ES-I3 (cell line): ENCODE data around the gene LRRC30.
"Not testable (repeated sequence)": the region's sequence is repeated elsewhere in the genome, so short reads cannot be mapped to it uniquely, and the experiment has no call there.

Source experiments
- H3K36me3 ChIP-seq: 2 replicates; pipeline ENCODE4 v1.6.1; 2013; ENCODE audit warnings: mild to moderate bottlenecking, low read length, control low read depth, moderate library complexity; ENCODE audit not compliant: insufficient read depth
- H3K4me1 ChIP-seq: 2 replicates; pipeline ENCODE4 v1.6.1; 2013; ENCODE audit warnings: mild to moderate bottlenecking, control low read depth, low read length; ENCODE audit not compliant: insufficient read depth
- H3K9ac ChIP-seq: 2 replicates; pipeline ENCODE4 v1.6.1; 2013; ENCODE audit warnings: low read depth, mild to moderate bottlenecking, low read length, moderate library complexity
- H3K9me3 ChIP-seq: 2 replicates; pipeline ENCODE4 v1.6.1; 2013; ENCODE audit warnings: mild to moderate bottlenecking, low read length, moderate library complexity; ENCODE audit not compliant: control insufficient read depth, insufficient read depth

Gene LRRC30

DNA sequence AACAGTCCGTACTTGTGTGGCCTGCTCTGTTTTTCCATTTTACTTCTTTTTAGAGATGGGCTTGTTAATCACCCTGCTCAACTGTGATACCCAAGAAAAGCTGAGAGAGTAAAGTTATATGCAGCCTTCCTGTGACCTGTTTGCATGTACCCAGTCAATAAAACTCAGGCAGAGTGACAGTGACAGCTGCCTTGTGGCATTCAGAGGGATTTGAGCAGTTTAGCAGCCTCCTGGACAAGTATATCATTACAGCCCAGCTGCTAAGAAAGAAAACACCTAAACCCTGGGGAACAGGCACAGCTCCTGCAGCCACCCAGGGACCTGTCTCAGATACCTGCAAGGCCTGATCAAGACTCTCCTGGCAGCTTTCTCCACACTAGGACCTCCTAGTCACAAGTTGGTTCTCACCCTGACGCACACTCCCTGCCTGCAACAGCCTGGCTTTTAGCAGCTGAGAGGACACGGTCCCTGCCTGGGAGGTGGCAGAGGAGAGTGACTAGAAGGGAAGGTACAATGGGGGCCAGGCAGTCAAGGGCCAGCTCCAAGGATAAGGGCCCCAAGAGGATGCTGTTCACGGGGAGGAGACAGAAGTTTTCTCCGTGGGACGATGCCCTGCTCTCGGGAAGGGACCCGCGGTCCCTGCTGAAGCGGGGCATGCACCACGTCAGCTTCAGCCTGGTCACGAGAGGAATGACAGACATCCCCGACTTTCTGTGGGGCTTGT, at the start of gene LRRC30:
Gene LRRC30 (plus strand): TSS at position 464 of the 724 bp plus-strand sequence. CDS start 50 bp downstream, at position 514.
- no peaks in the 10 kb centered on the region for H3K36me3 ChIP-seq
- H3K9ac ChIP-seq = no peak within 1 kb of the TSS

DNA sequence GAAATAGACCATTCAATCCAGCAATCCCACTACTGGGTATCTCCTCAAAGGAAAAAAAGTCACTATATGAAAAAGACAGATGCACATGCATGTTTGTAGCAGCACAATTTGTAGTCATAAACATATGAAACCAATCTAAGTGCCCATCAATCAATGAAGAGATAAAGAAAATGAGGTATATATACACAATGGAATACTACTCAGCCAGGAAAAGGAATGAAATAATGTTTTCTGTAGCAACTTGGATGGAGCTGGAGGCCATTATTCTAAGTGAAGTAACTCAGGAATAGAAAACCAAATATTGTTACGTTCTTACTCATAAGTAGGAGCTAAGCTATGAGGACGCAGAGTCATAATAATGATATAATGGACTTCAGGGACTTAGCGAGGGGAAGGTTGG, 45.2 kb upstream of the LRRC30 start:
- Histone ChIP-seq H3K9ac (no peak overlapping the region), H3K4me1 (no peaks in the 10 kb centered on the region), H3K9me3 (no peaks in the 10 kb centered on the region), H3K36me3 (no peaks in the 10 kb centered on the region)

More for the DNA sequence above, at the start of gene LRRC30:
- Histone ChIP-seq H3K4me1 (no peaks in the 10 kb centered on the region), H3K9me3 (no peaks in the 10 kb centered on the region)

DNA sequence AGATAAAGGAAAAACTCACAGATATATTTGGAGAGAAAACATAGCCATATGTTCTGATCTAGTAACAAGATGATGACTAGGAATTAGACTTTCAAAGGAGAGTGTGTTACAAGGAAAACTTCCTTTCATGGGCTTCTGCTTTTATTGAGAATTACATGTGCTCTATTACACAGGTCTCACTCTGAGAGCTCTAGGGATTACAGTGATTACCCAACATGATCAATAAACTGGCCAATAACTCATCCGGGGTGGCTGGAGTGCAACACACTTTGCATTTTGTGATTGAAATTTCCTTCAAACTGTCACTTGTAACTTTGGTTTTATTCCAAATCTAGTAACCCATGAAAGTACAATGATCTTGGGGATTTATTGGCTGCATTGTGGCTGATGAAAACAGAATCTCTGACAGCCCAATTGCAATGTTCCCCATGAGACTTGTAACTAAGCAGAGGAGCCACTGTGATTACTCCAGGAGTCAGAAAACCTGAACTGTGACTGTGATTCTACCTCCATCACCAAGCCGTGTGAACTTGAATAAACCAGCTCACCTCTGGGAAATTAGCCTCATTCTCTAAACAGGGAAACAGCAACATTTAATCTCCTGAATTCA, 40.2 kb upstream of the LRRC30 start:
- H3K36me3 ChIP-seq = no peaks in the 10 kb centered on the region
- no peaks in the 10 kb centered on the region for H3K4me1 ChIP-seq
- H3K9me3 ChIP-seq = no peaks in the 10 kb centered on the region
- no peak overlapping the region for H3K9ac ChIP-seq

- Histone ChIP-seq H3K36me3 (no peaks in the 10 kb centered on the region), H3K4me1 (no peaks in the 10 kb centered on the region), H3K9ac (no peak overlapping the region), H3K9me3 (no peaks in the 10 kb centered on the region)
Measured at GRCh38 chr18:7191736-7192135, 39.2 kb upstream of the LRRC30 start.

DNA sequence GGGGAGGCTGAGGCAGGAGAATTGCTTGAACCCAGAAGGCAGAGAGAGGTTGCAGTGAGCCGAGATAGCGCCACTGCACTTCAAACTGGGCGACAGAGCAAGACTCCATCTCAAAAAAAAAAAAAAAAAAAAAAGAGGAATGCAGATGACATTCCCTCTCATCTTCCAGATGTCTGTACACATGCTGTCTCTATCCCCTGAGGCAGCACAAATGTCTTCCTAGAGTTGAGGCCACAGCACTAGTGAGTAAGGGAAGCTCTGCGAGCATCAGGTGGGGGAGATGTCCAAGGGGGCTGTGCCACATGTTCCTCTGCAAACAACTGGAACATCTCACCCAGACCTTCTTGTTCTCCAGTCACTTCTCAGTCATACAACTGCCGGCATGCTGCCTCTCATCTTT, 35.6 kb upstream of the LRRC30 start:
- Histone ChIP-seq H3K9me3 (no peaks in the 10 kb centered on the region), H3K4me1 (no peaks in the 10 kb centered on the region), H3K36me3 (no peaks in the 10 kb centered on the region), H3K9ac (no peak overlapping the region)

DNA sequence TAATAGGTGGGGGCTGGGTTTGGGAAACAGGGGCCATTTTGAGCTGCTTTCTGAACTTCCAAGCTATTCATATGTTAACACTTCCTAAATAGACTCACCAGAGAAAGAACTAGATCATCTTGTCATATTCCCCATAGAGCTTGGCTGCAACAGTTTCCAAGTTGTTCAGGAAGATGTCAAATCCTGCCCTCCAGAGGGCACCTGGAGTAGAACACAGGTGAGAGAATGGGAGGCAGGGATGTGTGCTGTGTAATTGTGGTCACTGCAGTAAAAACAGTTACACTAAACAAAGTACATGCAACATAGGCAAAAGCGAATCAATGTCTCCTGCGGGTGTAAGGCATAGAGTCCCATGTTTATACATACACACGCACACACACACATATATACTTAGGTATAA, 34.5 kb upstream of the LRRC30 start:
- H3K36me3 ChIP-seq = no peaks in the 10 kb centered on the region
- H3K9ac ChIP-seq = no peak overlapping the region
- no peaks in the 10 kb centered on the region for H3K9me3 ChIP-seq
- H3K4me1 ChIP-seq = no peaks in the 10 kb centered on the region

DNA sequence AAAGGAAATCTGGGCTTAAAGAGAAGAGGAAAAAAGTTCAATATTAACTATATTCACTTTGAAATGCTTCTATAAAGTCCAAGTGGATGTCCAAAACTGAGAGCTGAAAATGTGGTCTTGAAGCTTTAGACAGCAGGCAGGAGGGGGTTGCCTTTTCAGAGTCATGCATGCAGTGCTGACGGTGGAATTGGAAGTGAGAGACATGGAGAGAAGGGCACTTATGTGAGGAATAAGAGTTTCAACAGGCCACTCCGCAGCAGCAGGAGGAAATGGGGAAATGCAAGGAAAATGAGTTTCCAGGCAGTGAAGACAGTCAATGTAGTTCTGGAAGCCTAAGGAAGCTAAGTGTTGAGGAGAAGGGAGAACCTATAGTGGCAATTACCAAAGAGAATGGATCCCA, 33.0 kb upstream of the LRRC30 start:
- Histone ChIP-seq H3K36me3 (no peaks in the 10 kb centered on the region), H3K9ac (no peak overlapping the region), H3K4me1 (no peaks in the 10 kb centered on the region), H3K9me3 (no peaks in the 10 kb centered on the region)

DNA sequence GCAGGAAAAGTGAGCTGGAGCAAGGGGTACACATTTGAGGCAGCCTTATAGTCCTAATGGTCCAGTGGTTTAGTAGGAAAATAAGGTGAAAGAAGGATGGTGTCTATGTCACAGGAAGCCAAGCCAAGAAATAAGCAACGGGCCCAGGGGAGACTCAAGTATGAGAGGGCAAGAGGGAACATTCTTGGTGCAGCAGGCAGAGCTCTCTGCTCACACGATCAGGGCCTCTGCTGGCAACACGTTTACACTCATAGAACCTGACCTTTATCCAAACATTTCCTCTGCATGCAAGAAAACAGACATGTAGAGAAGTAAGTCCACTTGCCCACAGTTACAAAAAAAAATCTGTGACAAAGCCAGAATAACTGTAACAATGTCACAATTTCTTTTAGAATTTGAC, 32.6 kb upstream of the LRRC30 start:
- no peak overlapping the region for H3K9ac ChIP-seq
- no peaks in the 10 kb centered on the region for H3K4me1 ChIP-seq
- H3K9me3 ChIP-seq = no peaks in the 10 kb centered on the region
- H3K36me3 ChIP-seq = no peaks in the 10 kb centered on the region

DNA sequence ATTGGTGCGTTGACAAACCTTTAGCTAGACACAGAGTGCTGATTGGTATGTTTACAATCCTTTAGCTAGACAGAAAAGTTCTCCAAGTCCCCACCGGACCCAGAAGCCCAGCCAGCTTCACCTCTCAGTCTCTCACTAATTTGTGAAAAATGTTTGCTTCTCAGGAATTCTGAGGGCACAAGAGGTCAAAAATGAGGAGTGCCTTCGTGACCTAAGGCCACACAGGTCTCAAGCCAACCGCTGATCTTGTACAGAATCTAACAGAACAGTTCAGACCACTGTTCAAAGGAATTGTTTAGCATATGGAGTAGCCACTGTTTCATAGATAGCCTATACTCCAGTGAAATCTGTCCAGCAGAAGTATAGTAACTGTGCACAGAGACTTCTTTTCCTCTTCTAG, 29.8 kb upstream of the LRRC30 start:
- Histone ChIP-seq H3K9ac (no peak overlapping the region), H3K4me1 (no peaks in the 10 kb centered on the region), H3K9me3 (no peaks in the 10 kb centered on the region), H3K36me3 (no peaks in the 10 kb centered on the region)

GRCh38 chr18:7202169-7202568, 28.7 kb upstream of the LRRC30 start:
- no peak overlapping the region for H3K9ac ChIP-seq
- 0 out of 2 replicates have a peak, but pooled peaks cover under 1% of the 10 kb centered on the region for H3K4me1 ChIP-seq

GRCh38 chr18:7203601-7204000, 27.3 kb upstream of the LRRC30 start:
- not testable (repeated sequence) for H3K9me3 ChIP-seq, H3K4me1 ChIP-seq, H3K36me3 ChIP-seq, H3K9ac ChIP-seq

More at GRCh38 chr18:7202169-7202568, 28.7 kb upstream of the LRRC30 start:
- H3K9me3 ChIP-seq = no peaks in the 10 kb centered on the region
- H3K36me3 ChIP-seq = no peaks in the 10 kb centered on the region

GRCh38 chr18:7205346-7205745, 25.5 kb upstream of the LRRC30 start:
- Histone ChIP-seq H3K9me3 (no peaks in the 10 kb centered on the region), H3K4me1 (0 out of 2 replicates have a peak, but pooled peaks cover 4% of the 10 kb centered on the region), H3K9ac (no peak overlapping the region), H3K36me3 (no peaks in the 10 kb centered on the region)

GRCh38 chr18:7206217-7206616, 24.7 kb upstream of the LRRC30 start:
- no peaks in the 10 kb centered on the region for H3K9me3 ChIP-seq
- H3K4me1 ChIP-seq = 0 out of 2 replicates have a peak, but pooled peaks cover 4% of the 10 kb centered on the region
- no peak overlapping the region for H3K9ac ChIP-seq
- no peaks in the 10 kb centered on the region for H3K36me3 ChIP-seq

GRCh38 chr18:7207366-7207915, 23.4 kb upstream of the LRRC30 start:
- H3K36me3 ChIP-seq = no peaks in the 10 kb centered on the region
- H3K9me3 ChIP-seq = no peaks in the 10 kb centered on the region
- 0 out of 2 replicates have a peak, but pooled peaks cover 4% of the 10 kb centered on the region for H3K4me1 ChIP-seq
- H3K9ac ChIP-seq = no peak overlapping the region
